Measurements from ENCODE around the gene PROCA1.
"Not testable (repeated sequence)": the region's sequence is repeated elsewhere in the genome, so short reads cannot be mapped to it uniquely, and the experiment has no call there.

Gene PROCA1

DNA sequence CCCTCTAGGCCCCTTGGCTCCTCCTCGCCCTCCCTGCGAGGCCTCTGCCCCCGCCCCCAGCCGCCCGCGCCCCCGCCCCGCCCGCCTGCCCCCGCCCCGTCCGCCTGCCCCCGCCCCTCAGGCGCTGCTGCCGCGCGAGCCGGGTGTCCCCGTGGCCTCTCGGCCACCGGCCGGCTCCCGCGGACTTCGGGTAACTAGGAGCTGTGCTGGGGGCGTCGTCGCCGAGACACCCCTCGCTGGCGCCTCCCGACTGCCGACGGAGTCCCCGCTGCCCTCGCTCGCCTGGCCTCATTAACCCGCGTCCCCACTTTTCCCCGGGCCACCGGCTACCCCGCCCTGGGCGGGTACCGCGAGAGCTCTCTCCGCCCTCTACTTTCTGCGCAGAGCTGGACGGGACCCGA, 14.5 kb upstream of the PROCA1 start, which contains the start of gene TLCD1:
TLCD1 (minus strand) TSS at position 8 of the 401 bp plus-strand sequence. CDS start 136 bp downstream, outside the sequence.
- no peak for DNase-seq (ENCODE audit: low read depth)
- no peak for TF ChIP-seq CTCF (conservative IDR thresholded peaks at IDR 0.05; ENCODE audit: low read depth, low read length)
- H3K4me3 ChIP-seq (ENCODE audit: low read length) = peak within 1 kb of the TSS; percentile 67

GRCh38 chr17:28725660-28726225, 14.1 kb upstream of the PROCA1 start:
- DNase-seq (ENCODE audit: low read depth) = peak; percentile 15
- peak overlapping the region; percentile 49 for H3K4me3 ChIP-seq (ENCODE audit: low read length)
- TF ChIP-seq CTCF (conservative IDR thresholded peaks at IDR 0.05; ENCODE audit: low read depth, low read length) = no peak

GRCh38 chr17:28725166-28725659, 13.5 kb upstream of the PROCA1 start:
- TF ChIP-seq CTCF (conservative IDR thresholded peaks at IDR 0.05; ENCODE audit: low read depth, low read length) = no peak
- peak; percentile 7 for DNase-seq (ENCODE audit: low read depth)
- H3K4me3 ChIP-seq (ENCODE audit: low read length) = peak overlapping the region; percentile 49

DNA sequence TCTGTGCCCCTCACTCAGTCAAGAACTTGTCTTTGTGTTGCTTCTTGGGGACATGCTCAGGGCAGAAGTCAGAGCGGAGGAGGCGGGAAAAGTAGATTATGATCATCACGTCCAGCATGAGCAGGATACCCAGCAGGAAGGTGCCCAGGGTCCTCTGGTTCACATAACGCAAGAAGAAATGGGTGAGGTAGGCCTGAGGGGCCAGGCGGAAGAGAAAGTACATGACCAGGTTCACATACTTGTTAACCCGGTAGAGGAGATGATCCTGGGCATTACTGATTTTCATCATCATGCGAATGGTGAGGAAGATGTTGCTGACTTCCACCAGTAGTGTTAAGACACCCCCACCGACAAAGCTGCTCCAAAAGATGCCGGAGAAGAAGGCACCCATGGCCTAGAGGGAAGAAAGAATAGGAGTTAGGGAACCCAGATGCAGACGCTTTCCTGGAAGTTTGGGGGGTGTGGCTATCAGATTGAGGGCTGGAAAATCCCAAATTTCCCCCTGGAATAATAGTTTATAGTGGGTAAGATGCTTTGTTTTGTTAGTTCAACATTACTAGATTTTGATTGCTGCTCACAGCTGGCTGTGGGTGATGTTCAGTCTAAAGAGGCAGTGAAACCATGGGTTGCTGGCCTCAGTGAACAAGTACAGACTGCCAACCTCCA, 12.9 kb upstream of the PROCA1 start:
- DNase-seq (ENCODE audit: low read depth) = no peak
- peak overlapping the region; percentile 49 for H3K4me3 ChIP-seq (ENCODE audit: low read length)
- TF ChIP-seq CTCF (conservative IDR thresholded peaks at IDR 0.05; ENCODE audit: low read depth, low read length) = no peak

DNA sequence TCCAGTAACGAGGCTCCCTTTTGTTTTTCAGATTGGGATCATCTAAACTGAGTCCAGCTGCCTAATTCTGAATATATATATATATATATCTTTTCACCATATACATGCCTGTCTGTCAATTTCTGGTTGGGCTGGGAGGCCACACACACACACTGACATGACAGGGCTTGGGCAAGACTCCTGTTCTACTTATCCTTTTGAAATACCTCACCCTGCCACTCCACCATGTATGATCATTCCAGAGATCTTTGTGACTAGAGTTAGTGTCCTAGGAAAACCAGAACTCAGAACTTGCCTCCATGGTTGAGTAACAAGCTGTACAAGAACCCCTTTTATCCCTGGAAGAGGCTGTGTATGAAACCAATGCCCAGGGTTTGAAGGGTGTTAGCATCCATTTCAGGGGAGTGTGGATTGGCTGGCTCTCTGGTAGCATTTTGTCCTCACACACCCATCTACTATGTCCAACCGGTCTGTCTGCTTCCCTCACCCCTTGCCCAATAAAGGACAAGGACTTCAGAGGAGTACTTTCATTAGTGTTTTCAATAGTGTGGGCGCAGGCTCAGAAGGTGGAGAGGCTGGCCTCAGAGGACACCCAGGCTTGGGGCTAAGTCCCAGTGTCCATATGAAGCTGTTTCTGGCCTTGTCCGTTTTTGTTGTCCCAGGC, 12.3 kb upstream of the PROCA1 start:
- not testable (repeated sequence) for H3K4me3 ChIP-seq (ENCODE audit: low read length); DNase-seq (ENCODE audit: low read depth)

GRCh38 chr17:28723159-28723835, 11.6 kb upstream of the PROCA1 start:
- no peak for TF ChIP-seq CTCF (conservative IDR thresholded peaks at IDR 0.05; ENCODE audit: low read depth, low read length)
- no peak overlapping the region for H3K4me3 ChIP-seq (ENCODE audit: low read length)
- DNase-seq (ENCODE audit: low read depth) = no peak

Data from retinal pigment epithelial cell (primary cell).